RWPE1 (cell line): ENCODE data around the gene FAM98C.

Experiments used
- CTCF ChIA-PET: fragments of 350-600 bp; sonication (Branson Sonifier 250); formaldehyde crosslinking; extraction: SDS; loops from one replicate; lab custom pipeline; 2021; lab: Yijun Ruan, JAX
- POLR2A ChIA-PET: fragments of 400-600 bp; formaldehyde crosslinking; extraction: SDS; loops from one replicate; lab custom pipeline; 2020; ENCODE audit warnings: antibody characterized with exemption; ENCODE audit not compliant: low non-redundant PET; lab: Yijun Ruan, JAX
- DNase-seq: peaks from one replicate; pipeline ENCODE4 v3.0.0; 2012; ENCODE audit warnings: low spot score
- H3K27ac ChIP-seq: fragments of 450-650 bp; 2 replicates; pipeline ENCODE4 v1.5.1; 2017
- TF ChIP-seq, protein P1 (sequence below): fragments of 450-650 bp; conservative IDR thresholded peaks from 2 replicates; pipeline ENCODE4 v1.5.1; 2017; ENCODE audit warnings: low read depth, mild to moderate bottlenecking

Gene FAM98C

GRCh38 chr19:38434549-38435051 is 31.7 kb downstream of the FAM98C start:
- TF ChIP-seq, protein P1, sequence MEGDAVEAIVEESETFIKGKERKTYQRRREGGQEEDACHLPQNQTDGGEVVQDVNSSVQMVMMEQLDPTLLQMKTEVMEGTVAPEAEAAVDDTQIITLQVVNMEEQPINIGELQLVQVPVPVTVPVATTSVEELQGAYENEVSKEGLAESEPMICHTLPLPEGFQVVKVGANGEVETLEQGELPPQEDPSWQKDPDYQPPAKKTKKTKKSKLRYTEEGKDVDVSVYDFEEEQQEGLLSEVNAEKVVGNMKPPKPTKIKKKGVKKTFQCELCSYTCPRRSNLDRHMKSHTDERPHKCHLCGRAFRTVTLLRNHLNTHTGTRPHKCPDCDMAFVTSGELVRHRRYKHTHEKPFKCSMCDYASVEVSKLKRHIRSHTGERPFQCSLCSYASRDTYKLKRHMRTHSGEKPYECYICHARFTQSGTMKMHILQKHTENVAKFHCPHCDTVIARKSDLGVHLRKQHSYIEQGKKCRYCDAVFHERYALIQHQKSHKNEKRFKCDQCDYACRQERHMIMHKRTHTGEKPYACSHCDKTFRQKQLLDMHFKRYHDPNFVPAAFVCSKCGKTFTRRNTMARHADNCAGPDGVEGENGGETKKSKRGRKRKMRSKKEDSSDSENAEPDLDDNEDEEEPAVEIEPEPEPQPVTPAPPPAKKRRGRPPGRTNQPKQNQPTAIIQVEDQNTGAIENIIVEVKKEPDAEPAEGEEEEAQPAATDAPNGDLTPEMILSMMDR = no peak
- no peak for DNase-seq
- ChIA-PET CTCF (no interaction called here), POLR2A (no interaction called here)
- H3K27ac ChIP-seq = no peak overlapping the region

GRCh38 chr19:38437295-38437694 is 34.4 kb downstream of the FAM98C start:
- ChIA-PET CTCF (interaction anchor here (0.6 kb wide), 1 partner anchor 14 kb away, joined by 3 read pairs; no protein-coding TSS in a partner anchor), POLR2A (no interaction called here)
- TF ChIP-seq, protein P1 = no peak
- no peak for DNase-seq
- H3K27ac ChIP-seq = no peak overlapping the region

DNA sequence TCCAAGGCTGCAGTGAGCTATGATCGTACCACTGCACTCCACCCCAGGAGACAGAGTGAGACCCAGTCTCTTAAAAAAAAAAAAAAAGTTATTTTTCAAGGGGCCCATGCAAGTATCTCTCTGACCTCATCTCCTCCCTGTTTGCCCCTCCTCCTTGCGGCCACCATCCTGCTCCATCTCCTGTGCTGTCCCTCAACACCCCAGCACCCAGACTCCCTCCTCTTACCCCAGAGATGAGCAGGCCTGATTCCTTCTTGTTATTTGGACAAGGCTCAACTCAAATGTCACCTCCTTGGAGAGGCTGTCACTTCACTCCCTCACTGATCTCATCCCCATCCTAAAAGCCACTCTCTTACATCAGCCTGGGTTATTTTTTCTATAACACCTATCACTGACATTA is 35.0 kb downstream of the FAM98C start:
- TF ChIP-seq, protein P1 = no peak
- DNase-seq = no peak
- ChIA-PET CTCF (no interaction called here), POLR2A (no interaction called here)
- no peak overlapping the region for H3K27ac ChIP-seq

DNA sequence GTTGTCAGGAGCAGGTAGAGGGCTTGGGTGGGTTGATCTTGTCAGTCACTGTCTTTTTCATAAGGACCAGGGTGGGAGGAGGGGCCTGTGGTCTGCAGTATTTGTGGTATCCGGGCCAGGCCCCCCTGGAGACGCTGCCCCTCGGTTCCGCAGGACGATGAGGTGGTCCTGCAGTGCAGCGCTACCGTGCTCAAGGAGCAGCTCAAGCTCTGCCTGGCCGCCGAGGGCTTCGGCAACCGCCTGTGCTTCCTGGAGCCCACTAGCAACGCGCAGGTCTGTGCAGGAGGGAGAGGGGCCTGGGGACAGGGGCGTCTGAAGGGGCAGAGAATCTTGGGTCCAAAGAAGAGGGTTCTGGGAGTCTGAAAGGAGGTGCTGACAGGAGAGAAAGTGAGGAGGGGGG is 37.7 kb downstream of the FAM98C start:
- H3K27ac ChIP-seq = no peak overlapping the region
- ChIA-PET POLR2A (no interaction called here), CTCF (no interaction called here)
- TF ChIP-seq, protein P1 = no peak
- no peak for DNase-seq

DNA sequence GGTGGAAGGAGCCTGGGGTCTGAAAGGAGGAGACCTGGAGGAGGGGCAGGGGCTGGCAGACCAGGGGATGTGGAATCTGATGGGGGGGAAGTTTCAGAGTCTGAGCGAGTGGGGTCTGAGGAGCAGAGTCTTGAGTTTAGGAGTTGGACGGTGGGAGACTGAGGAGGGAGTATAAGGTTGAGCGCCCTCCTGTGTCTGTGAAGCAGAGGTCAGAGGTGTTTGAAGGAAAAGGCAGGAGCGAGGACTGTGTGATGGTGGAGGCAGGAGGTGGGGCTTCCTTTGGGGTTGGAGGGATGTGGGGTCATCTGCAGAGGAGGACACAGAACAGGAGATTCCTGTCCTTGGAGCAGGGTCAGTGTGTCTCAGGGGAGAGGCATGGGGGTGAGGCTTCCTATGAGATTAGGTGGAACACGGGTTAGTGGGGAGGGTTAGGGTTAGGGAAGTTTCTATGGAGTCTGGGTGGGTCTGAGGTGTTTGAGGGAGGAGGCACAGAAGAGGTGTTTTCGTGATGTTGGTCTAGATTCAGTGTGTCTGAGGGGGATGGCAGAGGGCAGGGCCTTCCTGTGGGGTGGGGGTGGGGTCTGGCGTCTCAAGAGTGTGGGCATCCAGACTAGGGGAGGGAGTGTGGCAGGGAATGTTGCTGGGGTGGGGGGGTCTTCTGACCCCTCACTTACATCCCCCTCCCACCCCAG is 38.9 kb downstream of the FAM98C start:
- no peak overlapping the region for H3K27ac ChIP-seq
- TF ChIP-seq, protein P1 = no peak
- POLR2A ChIA-PET = no interaction called here
- CTCF ChIA-PET = no interaction called here
- no peak for DNase-seq

DNA sequence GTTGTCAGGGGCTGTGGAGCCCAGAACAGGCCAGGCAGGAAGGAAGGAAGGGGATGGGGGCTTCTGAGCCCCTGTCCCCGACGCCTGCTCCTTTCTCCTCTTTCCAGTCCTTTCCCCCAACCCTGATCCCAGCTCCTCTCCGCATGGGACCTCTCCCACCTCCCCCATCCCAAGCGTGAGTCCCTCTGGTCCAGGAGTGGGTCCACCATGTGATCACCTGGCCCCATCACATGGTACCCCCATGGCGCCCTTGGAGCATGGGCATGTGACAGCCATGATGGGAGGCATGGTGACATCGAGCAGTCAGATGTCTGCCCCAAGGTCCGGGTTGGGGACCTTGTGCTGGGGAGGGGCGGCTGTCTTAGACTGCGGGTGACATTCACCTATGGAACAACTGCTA is 39.8 kb downstream of the FAM98C start:
- DNase-seq = no peak
- H3K27ac ChIP-seq = no peak overlapping the region
- ChIA-PET POLR2A (no interaction called here), CTCF (no interaction called here)
- TF ChIP-seq, protein P1 = no peak
